Activated CD4-positive, alpha-beta T cell treated with anti-CD3 and anti-CD28 coated beads, Interleukin-2, Interleukin-6, amounts not matched to agents 100 ng/mL and 50 ng/mL, durations not matched to agents 16 hours and 8 hours (primary cell): Measurements from ENCODE around the gene FAM131C.
"Not testable (repeated sequence)": the region's sequence is repeated elsewhere in the genome, so short reads cannot be mapped to it uniquely, and the experiment has no call there.

ENCODE experiments used
- DNase-seq: peaks from one replicate; pipeline ENCODE4 v3.0.0-alpha.2; 2020

FAM131C gene

GRCh38 chr1:16032388-16033102 is 40.9 kb downstream of the FAM131C start:
- DNase-seq, result peak; percentile 77

- DNase-seq, result no peak
Measured at GRCh38 chr1:16031551-16031950, 41.9 kb downstream of the FAM131C start.

GRCh38 chr1:16029288-16029687 is 44.2 kb downstream of the FAM131C start:
- no peak for DNase-seq

- not testable (repeated sequence) for DNase-seq
Measured at GRCh38 chr1:16029003-16029268, 44.5 kb downstream of the FAM131C start.

DNA sequence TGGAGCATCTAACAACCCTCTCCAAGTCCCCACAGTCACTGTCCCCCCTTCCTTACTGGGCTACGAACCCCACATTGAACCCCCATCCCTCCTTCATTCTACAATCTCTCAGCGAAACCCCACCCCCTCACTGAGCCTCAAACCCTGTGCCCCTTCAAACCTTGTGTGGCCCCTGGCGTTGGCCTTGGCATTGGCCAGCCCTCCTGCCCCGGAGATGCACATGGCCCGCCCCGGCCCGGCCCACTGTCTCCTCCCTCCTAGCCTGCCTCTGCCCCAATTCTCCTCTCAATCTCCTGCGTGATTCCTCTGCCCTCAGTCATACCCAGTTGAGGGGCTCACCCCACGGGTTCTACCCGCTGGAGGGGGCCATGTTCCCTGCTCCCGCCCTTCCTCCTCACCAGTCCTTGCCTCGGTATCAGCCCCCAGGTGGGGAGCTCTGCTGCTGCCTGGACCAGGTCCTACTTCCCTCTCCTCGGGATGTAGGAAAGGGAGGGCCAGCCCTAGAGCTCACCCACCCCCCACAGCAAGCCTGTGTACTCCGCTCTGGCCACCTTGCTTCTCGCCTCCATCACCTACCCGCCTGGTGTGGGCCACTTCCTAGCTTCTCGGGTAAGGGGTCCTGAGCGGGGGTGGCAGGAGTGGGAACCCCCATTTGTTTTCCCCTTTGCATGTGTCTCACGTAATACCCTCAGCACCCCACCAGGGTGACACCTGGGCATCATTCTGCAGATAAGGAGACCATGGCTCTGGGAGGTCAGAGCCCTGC is 45.0 kb downstream of the FAM131C start:
- DNase-seq, result no peak

GRCh38 chr1:16026723-16027484 is 46.5 kb downstream of the FAM131C start:
- DNase-seq, result no peak

DNA sequence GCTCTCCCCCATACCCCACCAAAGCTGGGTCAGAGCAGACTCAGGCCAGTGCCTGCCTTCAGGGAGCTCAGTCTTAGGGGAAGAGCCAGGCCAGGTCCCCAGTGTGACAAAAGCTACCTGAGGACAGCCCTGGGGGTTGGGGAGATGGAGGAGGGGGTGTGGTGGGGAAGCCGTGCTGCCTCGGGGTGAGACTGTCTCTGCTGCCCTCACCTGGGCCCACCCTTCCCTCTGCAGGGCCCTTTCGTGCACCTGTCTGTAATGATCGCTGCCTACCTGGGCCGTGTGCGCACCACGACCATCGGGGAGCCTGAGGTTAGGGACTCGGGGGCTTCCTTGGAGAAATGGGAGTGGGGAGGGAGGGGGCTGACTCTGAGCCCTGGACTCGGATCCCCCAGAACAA is 47.1 kb downstream of the FAM131C start:
- not testable (repeated sequence) for DNase-seq

DNA sequence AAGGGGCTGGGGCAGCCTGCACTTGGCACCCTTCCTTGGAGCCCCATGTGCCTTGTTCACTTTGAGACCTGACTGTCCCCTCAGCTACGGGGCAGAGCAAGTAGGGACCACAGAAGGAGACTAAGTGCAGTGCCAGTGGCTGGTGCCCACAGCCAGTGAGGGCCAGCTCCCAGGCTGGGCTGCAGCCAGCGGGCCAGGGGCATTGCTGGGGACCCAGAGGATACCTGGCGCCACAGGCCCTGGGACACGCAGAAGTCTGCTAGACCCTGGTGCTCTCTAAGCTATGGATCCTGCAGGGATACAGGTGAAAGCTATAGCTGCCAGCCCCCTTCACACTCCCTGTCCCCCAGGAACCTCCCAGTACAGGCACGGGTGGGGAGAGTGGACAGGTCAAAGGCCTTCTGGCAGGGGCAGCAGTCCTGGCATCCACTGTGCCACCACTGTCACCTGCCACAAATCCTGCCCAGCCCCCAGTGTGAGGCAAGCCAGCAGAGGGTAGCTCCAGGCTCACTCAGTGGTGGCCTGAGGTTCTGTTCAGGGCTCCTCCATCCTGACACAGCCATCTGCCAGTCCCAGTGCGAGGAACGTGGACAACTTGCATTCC is 50.3 kb downstream of the FAM131C start:
- no peak for DNase-seq

DNA sequence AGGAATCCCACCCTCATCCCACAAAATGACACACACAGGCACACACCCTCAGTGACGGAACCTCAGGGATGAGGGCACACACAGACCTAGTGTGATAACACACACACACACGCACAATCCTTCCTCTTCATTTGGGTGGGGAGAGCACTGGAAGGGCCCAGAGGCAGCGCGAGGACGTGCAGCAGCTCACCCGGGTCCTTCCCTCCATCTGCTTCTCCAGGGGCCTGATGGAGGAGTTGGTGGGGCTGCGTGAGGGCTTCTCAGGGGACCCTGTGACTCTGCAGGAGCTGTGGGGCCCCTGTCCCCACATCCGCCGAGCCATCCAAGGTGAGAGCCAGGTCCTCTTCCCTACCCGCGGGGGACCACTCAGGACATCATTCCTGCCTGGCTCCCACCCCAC is 51.1 kb downstream of the FAM131C start:
- DNase-seq, result no peak

DNA sequence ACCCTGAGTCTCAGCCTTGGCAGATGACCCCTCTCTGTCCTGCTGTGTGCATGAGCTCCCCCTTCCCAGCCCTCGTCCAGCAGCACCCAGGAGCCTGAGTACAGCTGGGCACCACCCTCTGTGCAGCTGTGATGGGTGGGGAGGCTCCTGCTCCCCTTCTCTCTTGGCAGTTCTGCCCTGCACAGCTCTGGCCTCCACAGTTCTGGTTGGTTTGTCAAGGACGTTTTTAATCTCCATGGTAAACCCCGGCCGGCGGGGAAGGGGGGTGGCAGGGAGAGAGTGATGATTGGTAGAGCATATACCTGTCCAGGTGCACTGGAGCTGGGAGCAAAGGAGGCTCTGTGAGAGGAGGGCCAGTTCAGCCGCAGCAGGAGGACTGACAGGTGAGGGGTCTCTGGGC is 51.8 kb downstream of the FAM131C start, which contains the start of gene CLCNKA:
CLCNKA (plus strand) TSS at position 356 of the 400 bp plus-strand sequence. CDS start 584 bp downstream, outside the sequence.
- no peak for DNase-seq

DNA sequence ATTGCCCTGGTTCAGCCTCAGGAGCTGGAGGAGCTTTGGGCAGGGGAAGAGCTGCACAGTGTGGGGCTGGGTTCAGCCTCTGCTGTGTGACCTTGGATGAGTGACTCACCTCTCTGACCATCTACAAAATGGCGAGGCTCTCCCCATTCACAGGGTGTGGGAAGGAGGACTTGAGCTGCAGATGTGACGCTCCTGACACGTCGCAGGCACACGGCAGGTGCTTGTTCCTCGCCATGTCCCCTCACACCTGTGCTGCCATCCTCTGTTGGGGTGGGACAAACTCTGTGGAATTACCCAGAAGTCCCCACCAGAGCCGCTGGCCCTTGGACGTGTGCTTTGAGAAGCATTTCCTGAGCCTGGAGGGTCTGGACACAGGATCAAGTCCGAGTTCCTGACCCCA is 52.6 kb downstream of the FAM131C start:
- DNase-seq, result not testable (repeated sequence)

- DNase-seq, result no peak
Measured at GRCh38 chr1:16020325-16020724, 53.1 kb downstream of the FAM131C start.

DNA sequence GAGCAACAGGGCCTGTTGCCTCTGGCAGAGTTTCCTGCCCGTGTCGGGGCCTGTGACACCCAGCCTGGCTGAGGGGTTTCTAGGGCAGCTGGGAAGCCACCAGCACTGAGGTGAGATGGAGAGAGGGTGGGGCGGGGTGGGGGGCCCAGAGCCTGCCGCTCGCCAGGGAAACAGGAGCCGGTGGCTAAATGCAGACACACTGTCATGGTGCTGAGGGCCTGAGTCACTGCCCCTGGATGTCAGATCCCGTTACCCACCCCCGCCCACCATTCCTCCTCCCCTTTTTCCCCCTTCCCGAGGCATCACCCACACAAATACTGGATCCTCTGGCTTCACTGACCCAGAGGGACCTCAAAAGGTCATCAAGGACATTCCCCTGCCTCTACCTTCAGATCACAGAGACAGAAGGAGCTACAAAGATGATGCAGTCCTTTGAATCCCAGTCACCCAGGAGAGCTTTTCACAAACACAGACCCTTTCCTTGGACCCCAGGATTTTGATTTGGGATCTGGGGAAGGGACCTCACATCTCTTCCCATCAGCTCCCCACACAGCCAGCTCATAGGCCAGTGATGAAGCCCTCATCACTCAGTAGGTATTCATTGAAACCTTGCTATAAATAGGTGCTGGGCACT is 53.7 kb downstream of the FAM131C start:
- no peak for DNase-seq

DNA sequence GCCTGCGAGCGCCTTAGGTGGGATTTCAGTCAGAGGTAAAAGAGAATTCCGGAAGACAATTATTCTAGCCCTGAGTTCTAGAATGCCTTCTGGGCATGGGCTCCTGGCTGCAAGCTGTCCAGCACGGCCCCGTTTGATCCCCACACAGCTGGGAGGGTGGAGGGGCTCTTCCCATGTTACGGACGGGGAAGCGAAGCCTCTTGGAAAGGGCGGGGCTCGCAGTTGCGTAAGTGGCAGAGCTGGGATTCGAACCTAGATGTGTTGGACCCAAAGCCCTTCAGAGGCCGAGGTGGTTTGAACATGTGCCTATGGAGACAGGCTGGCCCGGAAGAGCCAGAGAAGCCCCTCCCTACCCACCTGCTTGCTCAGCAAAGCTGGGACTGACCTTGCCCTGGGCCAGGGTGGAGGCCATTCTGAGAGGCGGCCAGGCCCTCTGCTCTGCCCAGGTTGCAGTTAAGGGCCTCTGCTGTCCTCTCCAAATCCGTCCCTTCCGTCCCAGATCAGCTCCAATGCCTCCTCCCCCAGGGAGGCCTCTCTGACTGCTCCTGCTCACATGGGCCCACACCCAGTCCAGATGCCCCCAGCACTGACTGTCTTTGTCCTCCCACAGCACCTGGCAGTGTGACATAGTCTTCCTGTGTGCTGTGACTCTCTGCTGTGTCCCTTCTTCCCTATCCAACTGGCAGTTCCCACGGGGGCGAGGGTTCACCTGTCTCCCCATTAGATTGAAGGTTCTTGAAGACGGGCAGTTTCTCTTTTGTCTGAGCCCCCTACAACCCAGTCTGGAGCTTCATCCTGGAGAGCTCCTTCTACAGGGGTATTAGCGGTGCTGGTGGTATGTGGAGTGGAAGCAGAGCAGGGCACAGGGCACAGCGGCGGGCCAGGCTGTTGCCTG is 54.5 kb downstream of the FAM131C start:
- DNase-seq, result no peak

GRCh38 chr1:16018308-16018707 is 55.1 kb downstream of the FAM131C start:
- DNase-seq, result no peak

DNA sequence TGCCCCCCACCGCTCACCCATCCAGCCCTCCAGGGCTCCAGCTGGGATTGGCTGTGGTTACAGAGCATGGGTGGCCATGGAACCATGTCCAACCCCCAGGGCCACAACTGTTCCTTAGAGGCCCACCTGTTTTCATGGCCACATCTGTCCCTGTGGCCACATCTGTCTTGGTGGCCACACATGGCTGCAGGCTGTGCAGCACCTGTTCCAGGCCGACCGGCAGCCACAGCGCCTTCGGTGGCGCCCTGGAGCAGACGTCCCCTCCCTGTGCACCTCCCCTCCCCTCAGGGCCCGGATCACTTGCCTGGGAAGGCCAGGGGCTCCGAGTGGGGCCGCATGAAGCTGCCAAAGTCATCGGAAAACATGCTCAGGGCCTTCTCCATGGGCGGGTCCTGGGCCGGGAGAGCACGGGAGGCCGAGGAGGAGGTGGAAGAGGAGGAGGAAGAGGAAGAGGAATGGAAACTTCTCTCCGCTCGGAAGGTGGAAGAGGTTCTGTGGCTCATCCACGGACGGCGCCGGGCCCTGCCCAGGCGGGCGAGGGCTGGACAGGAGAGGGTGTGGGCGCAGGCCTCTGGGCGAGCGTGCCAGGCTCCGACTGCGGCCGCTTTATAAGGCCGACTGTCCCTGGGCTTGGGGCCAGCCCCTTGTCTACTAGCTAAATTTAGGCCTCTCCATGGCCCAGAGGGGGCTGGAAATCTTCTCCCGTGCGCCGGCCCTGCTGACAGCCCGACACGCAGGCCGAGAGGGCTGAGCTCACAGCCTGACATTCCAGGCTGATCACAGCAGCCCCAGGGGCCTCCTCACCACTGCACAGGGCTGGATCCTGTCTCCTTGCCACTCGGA is 55.8 kb downstream of the FAM131C start, which contains the start of gene HSPB7:
HSPB7 (minus strand) TSS at position 583 of the 843 bp plus-strand sequence; CDS start at position 503, 80 bp downstream.
- DNase-seq, result no peak

DNA sequence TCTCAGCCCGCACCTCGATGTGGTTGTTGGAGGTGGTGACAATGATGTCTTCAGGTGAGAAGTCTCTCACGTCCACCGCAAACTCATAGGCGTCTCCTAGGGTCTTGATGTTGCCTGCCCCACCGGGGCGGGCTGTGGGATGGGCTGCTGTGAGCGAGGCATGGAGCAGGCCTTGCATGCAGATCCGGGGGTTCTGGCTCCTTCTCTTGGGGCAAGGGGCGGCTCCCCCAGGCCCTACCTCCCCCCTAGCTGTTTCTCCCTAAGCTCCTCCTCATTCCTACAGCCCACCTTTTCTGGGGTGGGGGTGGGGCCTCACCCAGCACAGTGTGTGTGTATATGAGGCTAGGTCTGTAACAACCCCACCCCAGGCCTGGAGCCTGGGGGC is 56.4 kb downstream of the FAM131C start:
- no peak for DNase-seq

DNA sequence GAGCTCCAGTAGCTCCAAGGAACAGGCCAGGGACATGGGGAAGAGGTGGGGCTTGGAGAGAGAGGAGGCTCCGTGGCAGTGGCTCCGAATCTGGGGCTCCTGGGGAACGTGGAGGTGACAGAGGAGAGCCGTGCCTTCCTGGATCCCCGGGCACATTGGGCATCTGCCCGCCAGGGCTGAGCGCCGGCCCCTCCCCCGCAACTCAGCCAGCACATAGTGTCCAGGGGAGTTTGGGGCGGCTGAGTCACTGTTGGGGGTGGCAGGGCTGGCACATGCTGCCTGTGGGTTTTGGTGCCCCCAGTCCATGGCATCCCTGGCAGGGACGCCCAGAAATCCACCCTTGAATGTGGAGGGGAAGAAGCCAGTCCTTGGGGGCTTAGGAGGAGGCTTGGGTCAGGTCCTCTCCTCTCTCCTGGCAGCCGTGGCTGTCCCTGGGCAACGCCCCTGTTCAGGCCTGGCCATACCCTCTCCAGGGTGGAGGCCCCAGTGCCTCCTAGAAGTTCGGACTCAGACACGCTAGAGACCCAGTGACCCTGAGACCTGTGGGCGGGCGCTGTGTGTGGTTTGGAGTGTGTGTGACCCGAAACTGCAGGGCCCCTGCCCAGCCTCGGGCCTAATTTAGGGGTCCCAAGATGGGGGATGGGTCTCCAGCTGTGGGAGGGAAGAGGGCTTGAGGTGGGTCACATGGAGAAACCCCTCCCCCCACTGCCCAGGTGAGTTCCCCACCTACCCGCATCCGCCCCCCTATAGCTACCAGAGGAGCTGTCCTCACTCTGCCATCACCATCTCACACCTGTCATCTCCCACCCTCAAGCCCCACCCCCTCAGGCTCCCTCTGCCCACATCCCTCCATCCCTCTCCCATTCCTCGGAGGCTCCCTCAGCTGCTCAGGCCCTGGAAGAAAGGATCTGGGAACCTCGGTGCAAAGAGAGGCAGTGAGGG is 57.2 kb downstream of the FAM131C start:
- no peak for DNase-seq

- no peak for DNase-seq
Measured at GRCh38 chr1:16015491-16015890, 58.0 kb downstream of the FAM131C start.
